Activated CD4-positive, alpha-beta T cell treated with anti-CD3 and anti-CD28 coated beads, Interleukin-2, Interleukin-6, amounts not matched to agents 100 ng/mL and 50 ng/mL, durations not matched to agents 16 hours and 8 hours (primary cell): ENCODE measurements around the gene SLC12A7.

Experiments
- DNase-seq: peaks from one replicate; pipeline ENCODE4 v3.0.0-alpha.2; 2020

The SLC12A7 gene

DNA sequence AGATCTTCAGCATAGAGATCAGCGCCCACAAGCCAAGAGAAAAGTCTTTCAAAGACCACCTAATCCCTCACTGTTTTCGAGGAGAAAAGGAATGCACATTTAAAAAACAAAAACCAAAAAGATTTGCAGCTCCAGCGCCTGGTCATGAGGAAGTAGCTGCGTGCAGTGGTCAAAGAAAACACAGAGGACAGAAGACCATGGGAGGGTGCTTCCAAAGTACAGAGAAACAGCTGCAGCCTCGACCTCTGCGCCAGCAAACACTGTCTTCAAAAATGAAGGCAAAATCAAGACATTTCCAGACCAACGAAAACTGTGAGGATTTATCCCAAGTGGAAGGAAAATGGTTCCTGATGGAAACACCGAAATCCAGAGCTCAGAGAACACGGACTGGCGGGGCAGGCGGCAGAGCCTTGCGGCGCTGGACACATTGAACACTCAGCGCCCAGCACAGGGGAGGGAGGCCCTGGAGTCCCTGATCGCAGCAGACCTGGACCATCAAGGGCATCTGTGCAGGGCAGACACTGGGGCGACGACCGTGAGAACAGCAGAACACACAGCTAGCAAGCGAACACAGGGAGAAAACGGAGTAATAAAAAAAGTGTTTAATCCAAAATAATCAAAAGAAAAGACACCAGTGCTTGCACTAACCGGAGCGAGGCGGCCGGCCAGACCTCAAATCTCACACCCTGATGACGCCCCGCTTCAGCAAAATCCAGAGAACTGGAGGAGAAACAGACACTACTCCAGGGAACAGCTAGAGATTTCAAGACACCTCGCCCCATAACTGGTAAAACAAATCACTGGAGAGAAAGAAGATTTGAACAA is 12.6 kb upstream of the SLC12A7 start:
- DNase-seq = no peak

DNA sequence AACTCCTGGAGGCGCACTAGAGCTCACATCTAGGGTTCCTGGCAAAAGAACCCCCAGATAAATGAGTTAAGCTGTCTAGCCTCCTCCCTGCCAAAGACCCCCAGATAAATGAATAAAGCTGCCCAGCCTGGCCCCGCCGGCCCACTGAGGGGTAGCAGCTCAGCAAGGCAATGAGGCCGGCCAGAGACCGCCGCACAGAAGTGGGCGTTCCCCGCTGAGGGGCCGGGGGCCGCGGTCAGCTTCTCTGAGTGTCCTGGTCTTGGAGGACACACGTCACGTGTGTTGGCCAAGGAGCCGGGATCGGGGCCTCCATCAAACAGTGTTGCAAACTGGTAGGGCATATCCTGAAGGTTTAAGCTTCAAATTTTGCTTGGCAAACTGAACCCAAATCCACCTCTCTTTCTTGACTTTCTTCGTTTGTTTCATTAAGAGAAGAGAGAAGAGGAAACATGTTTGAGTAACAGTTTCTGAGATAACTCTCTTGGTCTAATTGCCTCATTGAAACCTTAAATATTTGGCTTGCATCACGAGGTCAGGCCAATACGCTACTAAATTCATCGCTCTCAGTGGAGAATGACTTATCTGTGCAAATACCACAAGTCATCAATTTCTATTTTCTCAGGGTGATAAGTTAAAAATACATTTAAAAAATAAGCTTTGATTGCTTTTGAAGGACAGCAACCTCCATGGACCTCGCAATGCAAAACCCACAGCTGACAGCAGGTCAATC is 11.7 kb upstream of the SLC12A7 start:
- no peak for DNase-seq

DNA sequence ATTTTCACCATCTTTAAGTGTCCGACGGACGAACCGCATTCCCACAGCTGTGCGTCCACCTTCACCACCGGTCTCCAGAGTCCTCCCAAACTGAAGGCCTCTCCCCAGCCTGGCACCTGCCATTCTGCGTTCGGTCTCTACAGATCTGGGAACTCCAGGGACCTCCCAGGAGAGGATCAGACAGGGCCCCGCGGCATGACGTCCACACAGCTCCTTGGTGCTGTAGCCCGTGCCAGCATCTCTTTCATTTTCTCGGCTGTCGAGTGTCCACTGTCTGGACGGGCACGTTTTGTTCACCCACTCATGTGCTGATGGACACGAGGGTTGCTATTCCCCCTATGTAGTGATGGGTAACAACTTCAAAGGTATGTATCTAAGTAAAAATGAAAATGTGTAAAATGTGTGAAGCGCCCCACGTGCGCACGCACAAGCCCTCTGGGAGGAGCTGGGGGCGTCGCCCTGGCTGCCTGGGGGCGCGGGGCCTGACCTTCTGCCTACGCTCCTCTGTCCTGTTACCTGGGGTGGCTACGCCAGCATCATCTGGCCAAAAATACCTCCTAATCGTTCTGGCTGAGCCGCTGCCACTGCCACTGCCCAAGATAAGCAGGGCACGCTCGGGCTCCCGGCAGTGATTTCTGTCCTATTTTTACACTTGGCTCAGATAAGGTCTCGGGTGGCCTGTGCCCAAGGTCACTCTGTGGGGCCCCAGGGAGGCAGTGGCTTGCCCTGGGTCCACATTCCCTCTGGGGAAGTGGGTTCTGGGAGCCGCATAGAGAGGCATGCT is 10.8 kb upstream of the SLC12A7 start:
- no peak for DNase-seq

DNA sequence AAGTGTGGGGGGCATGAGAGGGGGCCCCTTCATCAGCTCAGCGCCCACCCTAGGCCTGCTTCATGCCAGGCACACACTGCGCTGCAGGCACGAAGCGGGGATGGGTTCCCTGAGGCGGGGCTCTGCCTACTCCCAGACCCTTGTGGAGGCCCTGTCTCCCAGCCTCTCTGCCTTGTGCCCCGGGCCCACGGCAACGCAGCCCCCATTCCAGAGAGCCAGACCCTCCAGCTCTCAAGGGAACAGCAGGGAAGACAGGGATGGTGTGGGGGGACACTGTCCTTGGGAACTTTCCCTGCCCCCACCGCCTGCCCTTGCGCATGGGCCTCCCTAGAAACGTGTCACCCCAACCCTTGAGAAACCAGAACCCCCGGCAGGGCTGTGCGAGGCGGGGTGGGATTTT is 10.0 kb upstream of the SLC12A7 start:
- DNase-seq = no peak

DNA sequence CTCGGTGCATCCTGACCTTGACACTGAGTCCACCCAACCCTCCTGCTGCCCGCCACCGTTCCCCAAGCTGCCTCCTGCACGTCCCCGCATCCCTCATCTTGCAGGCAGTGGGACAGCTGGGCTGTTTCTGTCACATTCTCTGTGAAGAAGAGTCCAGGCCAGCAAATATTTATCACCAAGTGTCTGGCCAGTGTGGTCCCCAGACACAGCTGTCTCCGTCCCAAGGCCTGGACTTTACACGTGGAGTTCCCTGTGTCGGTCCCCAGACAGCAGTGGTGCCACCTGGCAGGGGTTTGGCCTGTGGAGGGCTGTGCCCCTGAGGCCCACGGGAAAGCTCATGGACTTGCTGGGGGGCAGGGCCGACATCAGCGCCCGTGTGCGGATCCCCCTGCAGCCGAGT is 9.2 kb upstream of the SLC12A7 start:
- no peak for DNase-seq

DNA sequence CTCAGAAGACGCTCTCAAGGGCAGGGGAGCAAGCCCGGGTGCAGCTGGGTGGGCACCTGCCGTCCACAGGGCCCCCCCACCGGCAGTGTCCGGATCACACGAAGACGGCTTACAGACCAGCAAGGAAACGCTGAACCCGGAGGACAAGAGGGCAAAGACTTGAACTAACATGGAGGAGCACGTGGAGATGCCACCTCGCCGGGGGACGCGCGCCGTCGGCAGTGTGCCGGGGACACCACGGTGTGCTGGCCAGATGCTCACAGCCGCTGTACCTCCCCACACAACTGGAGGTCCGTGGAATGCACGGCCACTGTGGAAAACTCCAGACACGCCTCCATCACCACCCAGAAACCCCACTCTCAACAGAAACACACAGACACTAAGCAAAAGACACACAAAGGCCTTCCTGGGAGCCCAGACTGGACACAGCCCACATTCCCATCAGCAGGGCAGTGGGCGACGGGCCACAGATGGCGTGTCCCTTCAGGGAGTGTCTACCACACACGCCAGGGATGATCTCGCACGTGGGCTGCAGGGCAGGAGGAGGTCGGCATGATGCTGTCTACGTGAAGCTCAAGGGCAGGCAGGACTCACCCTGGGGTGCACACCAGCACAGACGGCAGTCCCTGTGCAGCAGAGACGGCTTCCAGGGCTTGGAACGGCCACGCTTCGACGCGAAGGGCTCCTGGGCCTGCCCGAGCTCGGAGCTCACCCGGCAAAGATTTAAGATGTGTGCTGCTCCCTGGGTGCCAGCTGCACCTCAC is 8.6 kb upstream of the SLC12A7 start:
- no peak for DNase-seq

DNA sequence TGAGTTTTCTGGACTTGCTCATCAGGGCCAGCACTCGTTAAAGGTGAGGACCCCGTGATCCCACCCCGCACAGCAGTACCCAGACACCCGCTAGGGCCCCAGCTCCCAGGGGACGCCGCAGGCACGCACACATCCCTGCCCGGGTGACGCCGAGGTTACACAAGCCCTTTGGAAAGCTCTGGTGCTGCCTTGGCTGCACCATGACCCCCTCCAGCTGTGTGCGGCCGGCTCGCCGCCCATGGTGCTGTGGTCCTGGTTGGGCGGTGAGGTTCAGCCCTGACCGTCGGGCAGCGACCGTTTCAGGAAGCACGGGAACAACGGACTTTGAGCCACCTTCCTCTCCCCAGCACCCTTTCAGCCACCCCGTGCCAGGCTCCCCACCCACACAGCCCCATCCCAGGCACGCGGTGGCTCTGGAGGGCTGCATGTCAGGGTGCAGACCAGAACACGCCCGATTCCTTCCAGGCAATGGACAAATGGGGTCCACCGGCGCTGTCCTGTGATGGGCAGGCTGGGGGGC is 7.5 kb upstream of the SLC12A7 start:
- DNase-seq = no peak

DNA sequence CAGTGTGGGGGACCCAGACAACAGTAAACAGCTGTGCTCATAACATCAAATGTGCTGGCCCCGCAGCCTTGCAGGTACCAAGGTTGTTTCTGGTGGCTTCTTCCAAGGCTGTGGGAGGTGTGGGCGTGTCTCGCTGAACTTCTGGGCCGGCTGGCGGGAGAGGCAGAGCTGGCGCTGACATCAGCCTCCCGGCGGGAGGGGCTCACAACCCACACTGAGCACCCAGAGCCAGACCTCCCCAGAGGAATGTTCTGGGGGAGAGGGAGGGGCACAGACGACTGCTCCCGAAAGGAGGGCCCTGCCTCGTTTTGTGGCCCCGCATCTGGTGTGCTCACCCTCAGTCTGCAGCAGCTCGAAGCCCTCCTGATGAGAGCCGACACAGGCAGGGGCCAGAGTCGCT is 6.9 kb upstream of the SLC12A7 start:
- no peak for DNase-seq

DNA sequence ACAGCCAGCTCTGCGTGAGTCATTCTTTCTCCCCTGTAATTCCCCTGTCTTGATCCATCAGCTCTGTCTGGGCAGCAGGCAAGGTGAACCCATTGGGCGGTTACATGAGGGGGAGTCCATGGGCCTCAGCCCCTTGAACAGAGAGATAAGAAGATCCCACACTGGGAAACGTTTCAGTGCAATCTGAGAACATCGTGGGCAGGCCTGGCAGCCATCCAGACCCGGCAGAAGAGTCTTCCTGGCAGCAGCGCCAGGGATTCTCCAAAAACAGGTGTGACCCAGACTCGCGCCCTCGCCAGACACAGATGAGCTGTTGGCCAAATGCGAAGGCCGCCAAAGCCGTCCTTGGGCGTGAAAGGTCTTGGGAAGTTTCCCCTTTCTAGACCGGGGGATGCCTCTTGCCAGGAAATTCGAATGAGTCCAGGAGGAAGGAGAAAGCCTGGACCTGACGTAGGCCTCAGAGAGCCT is 6.4 kb upstream of the SLC12A7 start:
- DNase-seq = no peak

DNA sequence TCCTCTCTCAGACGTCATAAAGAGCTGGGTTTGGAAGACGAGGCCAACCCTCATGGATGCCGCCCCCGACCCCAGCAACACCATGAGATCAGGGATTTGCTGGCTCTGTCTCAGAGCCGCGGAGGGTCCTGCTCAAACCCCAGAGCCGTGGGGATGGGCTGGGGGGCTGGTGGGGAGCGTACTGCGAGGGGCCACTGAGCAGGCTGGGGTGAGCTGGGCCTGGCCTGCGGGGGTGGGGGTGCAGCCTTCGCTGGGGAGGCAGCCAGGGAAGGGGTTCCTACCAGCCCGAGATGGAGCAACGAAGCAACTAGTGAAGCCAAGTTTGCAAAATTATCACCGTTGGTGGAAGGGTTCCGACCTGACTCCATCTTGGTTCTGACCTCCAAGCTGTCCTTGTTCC is 5.1 kb upstream of the SLC12A7 start:
- DNase-seq = no peak

DNA sequence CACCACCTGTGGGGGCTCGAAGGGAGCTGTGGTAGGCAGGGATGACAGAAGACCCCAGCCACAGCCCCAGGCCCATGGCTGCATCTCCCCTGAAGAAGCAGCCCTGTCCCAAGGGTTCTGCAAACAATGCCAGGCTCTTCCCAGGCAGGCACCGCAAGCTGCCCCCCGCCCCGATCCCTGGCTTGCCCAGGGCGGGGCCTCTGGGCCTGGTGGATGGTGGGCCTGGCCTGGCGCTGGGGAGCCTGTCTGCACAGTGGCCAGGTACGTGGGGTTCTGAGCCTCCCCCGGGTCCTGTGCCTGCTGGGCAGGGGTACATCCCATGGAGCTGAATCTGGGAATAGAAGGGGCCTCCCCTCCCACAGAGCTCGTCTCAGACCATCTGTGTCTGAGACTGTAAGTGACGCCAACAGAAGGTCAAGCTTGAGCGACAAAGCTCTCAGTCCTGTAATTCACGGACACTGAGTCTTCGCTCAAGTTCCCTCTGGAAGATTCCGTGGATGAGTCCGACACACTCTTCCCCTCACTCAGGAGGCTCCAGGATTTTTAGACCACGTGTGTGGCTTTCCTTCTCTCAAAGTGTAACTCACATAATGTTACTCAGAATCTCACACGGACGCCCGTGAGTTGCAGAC is 4.4 kb upstream of the SLC12A7 start:
- no peak for DNase-seq

DNA sequence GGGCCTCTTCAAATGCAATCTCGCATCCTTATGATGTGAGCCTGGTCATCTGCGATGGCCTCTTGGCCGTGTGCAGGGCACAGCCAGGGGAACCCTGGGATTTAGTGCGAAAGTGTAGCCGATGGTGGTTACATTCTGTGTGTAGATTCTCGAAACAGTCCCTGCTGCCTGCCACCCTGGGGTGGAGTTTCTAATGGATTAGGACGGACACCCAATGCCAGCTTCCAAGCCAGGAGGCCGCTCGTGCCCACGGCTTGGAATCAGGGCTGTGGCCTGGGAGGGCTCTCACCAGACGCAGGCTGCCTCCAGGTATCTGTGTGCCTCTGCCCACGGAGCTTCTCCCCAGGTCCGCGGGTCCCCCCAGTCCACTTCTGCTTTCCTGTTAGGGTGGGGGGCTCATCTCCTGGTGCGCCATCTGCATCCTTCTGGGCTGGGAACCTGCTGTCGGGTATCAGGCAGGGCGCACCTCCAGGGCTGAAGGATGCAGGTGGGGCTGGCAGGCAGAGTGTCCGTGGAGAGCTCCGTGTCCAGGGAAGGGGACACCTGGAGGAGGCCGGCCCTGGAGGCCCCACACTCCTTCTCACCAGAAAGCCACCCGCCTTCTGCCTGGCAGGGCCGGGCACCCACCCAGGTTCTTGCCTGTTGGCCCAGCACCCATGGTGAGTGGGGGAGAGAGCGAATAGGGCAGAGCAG is 3.4 kb upstream of the SLC12A7 start:
- no peak for DNase-seq

DNA sequence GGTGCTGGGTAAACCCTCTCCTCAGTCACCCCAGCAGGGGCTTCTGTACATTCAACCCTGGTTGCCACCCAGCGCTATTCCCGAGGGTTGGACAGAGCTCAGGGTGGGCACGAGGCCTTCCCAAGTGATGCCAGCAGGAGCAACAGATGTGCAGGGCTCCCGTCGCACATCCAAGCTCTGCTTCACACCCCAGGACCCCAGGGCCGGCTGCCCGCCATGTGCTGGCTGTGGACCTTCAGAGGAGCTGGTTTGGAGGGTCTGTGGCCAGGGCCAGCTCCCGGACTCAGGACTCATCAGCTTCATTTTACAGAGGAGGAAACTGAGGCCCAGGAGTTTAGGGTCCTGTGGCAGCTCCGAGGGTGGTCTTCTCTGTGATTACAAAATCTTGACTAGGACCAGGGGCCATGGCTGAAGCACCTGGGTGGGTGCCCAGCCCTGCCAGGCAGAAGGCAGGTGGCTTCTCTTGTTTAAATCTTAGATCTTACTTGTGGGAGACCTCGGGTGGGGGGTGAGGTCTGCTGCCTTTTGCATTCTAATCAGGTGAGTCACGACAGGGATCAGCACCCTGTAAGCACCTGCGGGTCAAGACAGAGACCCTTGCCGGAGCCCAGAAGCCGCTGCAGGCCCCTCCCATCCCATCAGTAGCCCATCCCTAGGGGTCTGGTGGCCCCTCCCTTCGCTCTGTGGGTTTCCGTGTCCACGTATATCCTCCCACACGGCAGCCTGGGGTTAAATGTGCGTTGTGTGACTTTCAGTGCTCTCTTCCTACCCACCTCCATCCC is 2.1 kb upstream of the SLC12A7 start:
- no peak for DNase-seq

DNA sequence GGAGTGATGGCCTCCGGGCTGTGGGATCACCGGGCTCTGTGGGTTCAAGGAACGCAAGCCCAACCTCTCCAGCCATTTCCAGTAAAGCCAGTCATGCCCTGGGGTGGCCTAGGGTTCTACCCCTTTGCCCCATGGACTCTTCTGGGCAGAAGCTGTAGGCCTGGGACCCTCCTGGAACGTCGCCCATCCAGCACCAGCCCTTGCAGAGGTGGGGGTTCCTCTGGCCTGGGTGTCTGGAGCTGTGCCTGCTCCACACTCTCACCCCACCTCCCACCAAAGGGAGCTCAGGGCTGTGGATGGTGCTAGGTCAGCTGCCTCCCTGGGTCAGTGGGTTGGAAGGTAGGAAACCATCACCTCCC is 1.4 kb upstream of the SLC12A7 start:
- DNase-seq = no peak

DNA sequence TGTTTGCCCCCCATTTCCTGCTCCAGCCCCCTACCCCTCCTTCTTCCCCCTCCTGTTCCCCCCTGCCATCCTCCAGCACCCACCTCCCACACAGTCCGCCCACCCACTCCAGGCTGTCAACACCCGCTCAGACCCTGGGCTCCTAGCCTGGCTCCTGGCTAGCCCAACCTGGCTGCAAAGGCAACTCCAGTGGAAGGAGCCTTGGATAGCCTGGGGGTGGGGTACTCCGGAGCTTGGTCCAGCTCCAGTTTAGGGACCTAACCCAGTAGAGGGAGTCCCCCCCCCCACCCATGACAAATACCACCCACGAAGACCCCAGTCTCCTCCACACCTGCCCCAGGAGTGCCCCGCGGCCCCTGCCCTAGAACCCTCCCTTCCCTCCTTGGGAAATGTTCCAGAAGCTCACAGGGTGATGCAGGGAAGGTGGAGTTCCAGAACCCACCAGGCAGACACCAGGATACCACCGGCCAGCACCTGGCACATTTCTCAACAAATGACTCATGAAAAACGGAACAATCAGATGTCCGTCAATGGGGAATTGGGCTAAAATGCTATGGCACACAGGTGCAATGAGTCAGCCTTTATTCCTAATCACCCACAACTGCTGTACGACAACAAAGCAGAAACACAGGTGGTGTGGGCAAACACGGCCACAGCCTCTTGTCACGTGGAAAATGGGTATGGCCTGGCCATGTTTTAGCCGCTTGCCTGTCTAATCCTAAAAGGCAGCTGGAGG is 901 bp upstream of the SLC12A7 start:
- no peak for DNase-seq

DNA sequence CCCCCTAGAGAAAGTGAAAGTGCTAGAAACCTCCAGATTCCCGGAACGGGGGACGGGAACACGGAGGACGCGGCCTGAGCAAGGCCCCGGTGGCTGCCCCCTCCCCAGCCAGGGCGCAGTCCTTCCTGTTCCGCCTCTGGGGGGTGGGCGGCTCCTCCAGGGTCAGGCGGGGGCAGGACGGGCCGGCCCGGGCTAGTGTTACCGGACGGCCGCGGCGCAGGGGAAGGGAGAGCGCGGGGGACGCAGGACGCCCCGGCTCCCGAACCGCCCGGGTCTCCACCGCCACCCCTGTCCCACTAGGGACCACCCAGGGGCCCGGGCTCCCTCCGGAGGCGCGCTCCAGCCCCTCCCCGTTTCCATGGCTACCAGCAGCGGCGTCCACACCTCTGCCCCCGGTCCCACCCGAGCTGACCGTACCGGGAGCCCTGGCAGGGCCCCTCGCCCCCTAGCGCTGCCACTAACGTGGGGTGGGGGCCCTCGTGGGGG is 579 bp downstream of the SLC12A7 start:
- DNase-seq = no peak

DNA sequence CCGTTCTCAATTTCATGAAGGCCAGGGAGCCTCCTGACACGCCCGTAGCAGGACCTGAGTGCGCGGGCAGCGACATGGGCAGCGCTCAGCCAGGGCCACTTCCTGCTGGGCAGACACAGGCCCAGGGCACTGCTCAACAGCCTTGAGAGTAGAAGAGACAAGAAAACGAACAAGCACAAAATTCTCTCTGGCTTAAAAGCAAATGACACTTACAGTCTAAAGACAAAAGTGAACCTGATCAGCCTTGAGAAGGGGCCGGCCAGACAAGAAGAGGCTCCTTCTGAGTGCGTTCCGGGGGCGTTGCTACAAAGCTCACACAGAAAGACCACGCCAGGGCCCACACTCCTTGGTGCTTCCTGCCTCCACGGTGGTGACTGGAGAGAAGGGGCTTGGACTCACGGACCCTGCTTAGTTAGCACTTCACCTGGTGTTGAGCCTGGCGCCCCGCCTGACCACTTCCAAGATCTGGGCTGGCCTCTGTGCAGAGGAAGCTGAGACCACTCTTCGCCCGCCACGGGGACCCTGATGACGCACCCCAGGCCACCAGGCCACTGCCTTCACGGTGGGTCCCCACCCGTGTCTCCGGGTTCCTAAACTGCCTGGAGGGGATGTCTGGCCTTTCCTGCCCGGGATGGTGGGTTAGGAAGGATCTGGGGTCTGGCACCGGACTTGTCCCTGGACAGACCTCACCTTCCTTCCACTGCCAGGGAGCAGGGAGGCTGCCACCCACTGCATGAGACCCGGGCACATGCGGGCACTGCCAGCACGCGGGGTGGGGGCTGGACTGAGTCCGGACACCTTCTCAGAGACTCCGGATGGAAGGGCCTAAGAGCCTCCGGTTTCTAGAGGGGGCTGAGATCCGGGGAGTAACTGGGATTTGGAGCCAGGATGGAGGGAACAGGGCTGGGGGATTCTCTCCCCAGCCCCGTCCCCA is 1.3 kb downstream of the SLC12A7 start:
- DNase-seq = no peak

DNA sequence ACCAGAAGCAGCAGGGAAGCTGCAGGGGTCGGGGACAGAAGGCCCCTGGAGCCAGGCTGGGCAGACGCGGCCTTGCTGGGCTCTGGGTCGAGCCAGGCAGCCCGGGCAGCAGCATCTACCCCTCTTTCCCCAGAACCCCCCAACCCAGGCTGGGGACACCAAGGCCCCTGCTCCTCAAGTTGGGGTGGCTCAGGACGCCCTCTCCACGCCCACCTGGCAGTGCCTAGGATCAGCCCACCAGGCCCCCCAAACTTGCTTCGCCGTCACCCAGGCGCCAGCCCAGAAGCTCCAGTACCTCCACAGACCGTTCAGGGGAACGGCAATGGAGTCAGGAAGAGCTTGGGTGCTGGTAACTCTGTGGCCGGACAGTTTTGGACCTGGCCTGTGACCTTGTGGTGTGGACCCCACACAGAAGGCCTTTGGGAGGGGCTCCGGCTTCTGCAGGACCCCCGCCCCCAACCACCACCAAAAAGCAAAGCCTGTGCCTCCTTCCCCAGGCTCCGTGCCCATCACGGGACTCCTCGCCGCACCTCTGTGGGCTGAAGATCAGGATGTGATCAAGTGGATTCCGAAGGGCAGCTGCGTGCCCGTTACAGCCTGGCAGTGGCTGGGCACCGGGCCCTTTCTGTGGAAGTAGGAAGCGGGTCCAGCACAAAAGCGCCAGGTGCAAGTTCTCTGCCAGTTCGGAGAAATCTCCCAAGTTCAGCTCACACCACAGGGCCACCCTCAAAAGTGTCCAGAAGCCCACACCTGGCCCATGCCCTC is 2.1 kb downstream of the SLC12A7 start:
- DNase-seq = no peak
